GM19035 (cell line): ENCODE data around the gene MAJIN.
A peak's percentile ranks its signal among the peaks of the same experiment; 100 is the strongest.

ENCODE experiments used
- ATAC-seq: cut with Tn5 transposase; IDR thresholded peaks from one replicate; pipeline ENCODE4 v1.9.1; 2021; ENCODE audit not compliant: unreplicated experiment

MAJIN gene

GRCh38 chr11:64933213-64933934 is 38.5 kb downstream of the MAJIN start:
- no peak for ATAC-seq

- no peak for ATAC-seq
These were observed 39.6 kb downstream of the MAJIN start for GRCh38 chr11:64932324-64932723.

GRCh38 chr11:64931290-64931689 is 40.6 kb downstream of the MAJIN start:
- no peak for ATAC-seq

GRCh38 chr11:64930340-64930739 is 41.6 kb downstream of the MAJIN start:
- ATAC-seq: no peak

GRCh38 chr11:64929625-64930024 is 42.3 kb downstream of the MAJIN start:
- no peak for ATAC-seq

- ATAC-seq: no peak
These were observed 43.0 kb downstream of the MAJIN start for GRCh38 chr11:64928957-64929356.

GRCh38 chr11:64926689-64927088 is 45.2 kb downstream of the MAJIN start:
- no peak for ATAC-seq

- no peak for ATAC-seq
These were observed 46.1 kb downstream of the MAJIN start for GRCh38 chr11:64925536-64926436.

GRCh38 chr11:64924910-64925284 is 47.0 kb downstream of the MAJIN start:
- ATAC-seq: peak; percentile 2

GRCh38 chr11:64923944-64924909 is 47.7 kb downstream of the MAJIN start, which contains the start of gene PPP2R5B:
Gene PPP2R5B, plus strand, starts transcription at chr11:64924689. Its CDS starts 1,046 bp downstream, at chr11:64925735.
- peak; percentile 88 for ATAC-seq

- no peak for ATAC-seq
These were observed 48.7 kb downstream of the MAJIN start for GRCh38 chr11:64923151-64923661.

- no peak for ATAC-seq
These were observed 50.5 kb downstream of the MAJIN start for GRCh38 chr11:64921384-64921783.

- ATAC-seq: no peak
These were observed 51.8 kb downstream of the MAJIN start for GRCh38 chr11:64920124-64920523.

GRCh38 chr11:64919627-64920026 is 52.3 kb downstream of the MAJIN start:
- ATAC-seq: no peak

- no peak for ATAC-seq
These were observed 53.9 kb downstream of the MAJIN start for GRCh38 chr11:64918017-64918416.

GRCh38 chr11:64917663-64917995 is 54.3 kb downstream of the MAJIN start:
- ATAC-seq: no peak

- peak; percentile 93 for ATAC-seq
These were observed 54.9 kb downstream of the MAJIN start, which contains the start of gene ATG2A for GRCh38 chr11:64916775-64917662. Gene ATG2A, minus strand, starts transcription at chr11:64917209. Its CDS starts 74 bp downstream, at chr11:64917135.

GRCh38 chr11:64916040-64916774 is 55.7 kb downstream of the MAJIN start:
- peak; percentile 24 for ATAC-seq

GRCh38 chr11:64915376-64915887 is 56.5 kb downstream of the MAJIN start:
- ATAC-seq: no peak
